PFSK-1 (cell line): ENCODE data around the gene TSNAXIP1.

Experiments
- POLR2AphosphoS5 ChIP-seq: IDR thresholded peaks from 2 replicates; pipeline ENCODE4 v1.6.1; 2012; ENCODE audit warnings: low read depth, mild to moderate bottlenecking, control low read depth, low read length, moderate library complexity
- SIN3A ChIP-seq: IDR thresholded peaks from 2 replicates; pipeline ENCODE4 v1.6.1; 2012; ENCODE audit warnings: mild to moderate bottlenecking, low read length, moderate library complexity, borderline replicate concordance; ENCODE audit not compliant: insufficient read depth

DNA sequence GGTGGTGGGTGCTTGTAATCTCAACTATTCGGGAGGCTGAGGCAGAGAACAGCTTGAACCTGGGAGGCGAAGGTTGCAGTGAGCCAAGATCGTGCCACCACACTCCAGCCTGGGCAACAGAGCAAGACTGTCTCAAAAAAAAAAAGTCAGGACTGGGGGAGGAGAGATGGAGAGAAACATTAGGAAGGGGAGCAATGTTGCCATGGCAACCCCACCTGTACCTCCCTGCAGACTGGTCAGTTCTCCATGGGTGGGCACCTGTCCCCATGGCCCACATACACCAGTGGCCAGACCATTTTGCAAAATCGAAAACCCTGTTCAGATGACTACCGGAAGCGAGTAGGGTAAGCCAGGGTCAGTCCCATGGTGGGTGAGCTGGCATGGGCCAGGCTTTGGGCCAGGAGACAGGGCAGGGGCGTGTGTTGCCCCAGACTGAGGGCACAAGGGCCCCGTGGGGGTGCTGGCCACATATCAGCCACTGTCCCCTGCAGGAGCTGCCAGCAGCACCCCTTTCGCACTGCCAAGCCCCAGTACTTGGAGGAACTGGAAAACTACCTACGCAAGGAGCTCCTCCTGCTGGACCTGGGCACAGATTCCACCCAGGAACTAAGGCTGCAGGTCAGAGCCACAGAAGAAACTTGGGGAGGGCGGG is 14.0 kb downstream of the TSNAXIP1 start:
- TF ChIP-seq POLR2AphosphoS5 (no peak), SIN3A (no peak)
